Lung (tissue), 12 donors: ENCODE measurements around the gene PRSS12. TPM values are rescaled to one million over a fixed set of nuclear protein-coding genes. Genes with fewer than 3 reads are reported as not detected.

ENCODE experiments used
- ATAC-seq: fragments of 200-7000 bp; cut with Tn5 transposase; one replicate; pipeline ENCODE4 v1.9.1; 2020; ENCODE audit warnings: moderate number of reproducible peaks; ENCODE audit not compliant: insufficient read depth, low FRiP score
- DNase-seq, 3 donors: peaks; one replicate each; pipeline ENCODE4 v3.0.0-alpha.2; 2013 to 2017
- H3K27ac ChIP-seq, 2 donors: one replicate each; pipeline ENCODE4 v1.5.1; 2013; ENCODE audit warnings: mild to moderate bottlenecking in 2 of 2, moderate library complexity in 2 of 2, control low read depth in 1 of 2, inconsistent platforms in 1 of 2, low read depth in 1 of 2, low read length in 1 of 2
- H3K27me3 ChIP-seq, 3 donors: one replicate each; pipeline ENCODE4 v1.5.1; 2013; ENCODE audit warnings: low read length in 2 of 3; ENCODE audit not compliant: control insufficient read depth in 3 of 3, insufficient read depth in 3 of 3
- H3K36me3 ChIP-seq, 4 donors: one replicate each; pipeline ENCODE4 v1.5.1; 2013; ENCODE audit warnings: low read length in 4 of 4, mild to moderate bottlenecking in 1 of 4, moderate library complexity in 1 of 4; ENCODE audit not compliant: control insufficient read depth in 4 of 4, insufficient read depth in 4 of 4
- H3K4me1 ChIP-seq, 5 donors: one replicate each; pipeline ENCODE4 v1.5.1; 2013; ENCODE audit warnings: low read length in 5 of 5, mild to moderate bottlenecking in 2 of 5, moderate library complexity in 1 of 5; ENCODE audit not compliant: control insufficient read depth in 5 of 5, insufficient read depth in 5 of 5
- H3K4me3 ChIP-seq: one replicate; pipeline ENCODE4 v1.5.1; 2013; ENCODE audit warnings: mild to moderate bottlenecking, control low read depth, moderate library complexity
- H3K9ac ChIP-seq, 2 donors: one replicate each; pipeline ENCODE4 v1.5.1; 2013; ENCODE audit warnings: low read length in 2 of 2, control low read depth in 1 of 2; ENCODE audit not compliant: insufficient read depth in 1 of 2
- H3K9me3 ChIP-seq, 4 donors: one replicate each; pipeline ENCODE4 v1.5.1; 2013; ENCODE audit warnings: low read length in 3 of 4, mild to moderate bottlenecking in 1 of 4, moderate library complexity in 1 of 4; ENCODE audit not compliant: control insufficient read depth in 4 of 4, insufficient read depth in 3 of 4
- WGBS, 2 donors: extraction: QIAGEN DNeasy Blood & Tissue Kit; methylation state at CpG; one replicate each; pipeline ENCODE4 v1.1.7; 2013; 5-methylcytosine and 5-hydroxymethylcytosine counted together
- polyA plus RNA-seq, 2 donors: library from polyadenylated mRNA; stranded (reverse); fragments of 200-250 nt; gene quantifications; one replicate each; pipeline ENCODE4 v1.2.1, GENCODE V29; 2013
- total RNA-seq, 2 donors: library from RNA; depleted of rRNA in 1 of 2; stranded (reverse); fragments of >200 nt in 1 of 2; gene quantifications; one replicate each; pipeline ENCODE4 v1.2.1, GENCODE V29; 2014 to 2021
- TF ChIP-seq, protein P1 (sequence below): IDR thresholded peaks from 2 replicates; pipeline ENCODE4 v1.5.1; 2012; ENCODE audit warnings: mild to moderate bottlenecking; ENCODE audit errors: control extremely low read depth, extremely low read depth
- donor health status: control.
- donor health status: control.
- donor health status: Bipolar disorder and iron deficiency.
- donor health status: healthy.
- donor health status: DM: yes; HTN: yes; CAD: no.

Gene PRSS12
- total and polyA plus RNA-seq, 4 donors: 2.9 to 55.0 (median 8.2) TPM

DNA sequence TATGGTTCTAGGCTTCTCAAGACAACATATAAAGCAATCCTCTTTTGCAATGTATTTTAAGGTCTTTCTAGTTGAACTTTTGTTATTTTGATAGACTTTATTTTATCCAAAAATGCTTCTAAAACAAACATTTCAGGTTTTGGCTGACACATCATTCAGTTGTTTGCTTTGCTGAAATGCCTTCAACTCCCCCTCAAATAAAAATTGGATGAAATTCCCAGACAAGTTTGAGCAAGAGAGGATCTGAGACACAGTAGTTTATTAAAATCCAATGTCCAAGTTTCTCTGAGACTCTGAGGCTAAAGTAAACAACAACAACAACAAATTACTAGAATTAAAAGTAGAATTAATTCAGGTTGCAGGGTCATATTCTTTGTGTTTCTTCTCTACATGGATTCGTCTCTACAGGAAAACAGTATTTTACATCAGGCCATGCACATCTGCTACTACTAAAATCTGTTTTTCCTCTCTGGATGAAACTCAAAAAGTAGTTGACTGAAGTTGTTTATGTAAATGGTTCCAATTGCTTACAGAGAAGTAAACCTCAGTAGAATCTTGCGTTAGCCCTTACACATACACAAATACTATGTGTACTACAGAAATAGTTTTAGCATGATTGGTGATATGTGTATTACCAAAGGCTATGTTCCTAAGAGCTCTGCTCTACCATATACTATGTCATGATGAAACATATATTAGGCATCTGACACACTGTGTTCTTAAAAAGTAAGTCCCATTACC lies 64.9 kb downstream of the PRSS12 start:
- H3K4me1 ChIP-seq: peaks cover 0 to 38% (median 7%) of the 10 kb centered on the region in 5 donors
- ATAC-seq: no peak
- peak in 2 of 3 donors; percentile 76 to 82 for DNase-seq

DNA sequence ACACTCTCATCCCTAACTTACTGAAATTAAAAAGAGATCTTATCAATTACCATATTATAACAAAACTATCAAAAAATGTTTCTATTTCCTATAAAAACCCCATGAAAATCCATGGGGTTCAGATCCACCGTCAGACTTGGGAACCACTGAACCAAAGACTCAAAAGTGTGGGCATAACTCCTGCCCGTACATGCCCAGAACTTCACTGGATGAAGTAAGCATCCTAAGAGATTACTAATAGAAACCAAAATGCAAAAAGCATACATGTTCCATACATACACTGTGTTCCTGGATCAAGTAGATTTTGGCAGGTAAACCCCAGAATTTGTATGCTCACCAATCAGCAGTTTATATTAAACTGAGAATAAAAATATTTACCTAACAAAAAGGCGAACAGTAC lies 66.1 kb downstream of the PRSS12 start:
- Histone ChIP-seq H3K9ac (no peak overlapping the region), H3K36me3 (peaks cover 0 to 6% (median 3%) of the 10 kb centered on the region in 4 donors), H3K27me3 (no peaks in the 10 kb centered on the region), H3K4me3 (no peak overlapping the region), H3K27ac (no peak overlapping the region), H3K4me1 (peaks cover 0 to 46% (median 7%) of the 10 kb centered on the region in 5 donors), H3K9me3 (no peaks in the 10 kb centered on the region)
- no peak for DNase-seq
- TF ChIP-seq, protein P1, sequence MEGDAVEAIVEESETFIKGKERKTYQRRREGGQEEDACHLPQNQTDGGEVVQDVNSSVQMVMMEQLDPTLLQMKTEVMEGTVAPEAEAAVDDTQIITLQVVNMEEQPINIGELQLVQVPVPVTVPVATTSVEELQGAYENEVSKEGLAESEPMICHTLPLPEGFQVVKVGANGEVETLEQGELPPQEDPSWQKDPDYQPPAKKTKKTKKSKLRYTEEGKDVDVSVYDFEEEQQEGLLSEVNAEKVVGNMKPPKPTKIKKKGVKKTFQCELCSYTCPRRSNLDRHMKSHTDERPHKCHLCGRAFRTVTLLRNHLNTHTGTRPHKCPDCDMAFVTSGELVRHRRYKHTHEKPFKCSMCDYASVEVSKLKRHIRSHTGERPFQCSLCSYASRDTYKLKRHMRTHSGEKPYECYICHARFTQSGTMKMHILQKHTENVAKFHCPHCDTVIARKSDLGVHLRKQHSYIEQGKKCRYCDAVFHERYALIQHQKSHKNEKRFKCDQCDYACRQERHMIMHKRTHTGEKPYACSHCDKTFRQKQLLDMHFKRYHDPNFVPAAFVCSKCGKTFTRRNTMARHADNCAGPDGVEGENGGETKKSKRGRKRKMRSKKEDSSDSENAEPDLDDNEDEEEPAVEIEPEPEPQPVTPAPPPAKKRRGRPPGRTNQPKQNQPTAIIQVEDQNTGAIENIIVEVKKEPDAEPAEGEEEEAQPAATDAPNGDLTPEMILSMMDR: no peak
- ATAC-seq: no peak
- WGBS, 2 donors: 93 to 96% methylated on average over 3 of the region's 3 CpGs

More for the DNA sequence above, 64.9 kb downstream of the PRSS12 start:
- no peak overlapping the region for H3K9ac ChIP-seq
- H3K9me3 ChIP-seq: no peaks in the 10 kb centered on the region
- H3K4me3 ChIP-seq: no peak overlapping the region
- H3K27ac ChIP-seq: no peak overlapping the region
- peaks cover 0 to 2% (median 0%) of the 10 kb centered on the region in 4 donors for H3K36me3 ChIP-seq
- TF ChIP-seq, protein P1: no peak
- WGBS, 2 donors: 72 to 76% methylated on average over 2 of the region's 2 CpGs
- H3K27me3 ChIP-seq: no peaks in the 10 kb centered on the region

DNA sequence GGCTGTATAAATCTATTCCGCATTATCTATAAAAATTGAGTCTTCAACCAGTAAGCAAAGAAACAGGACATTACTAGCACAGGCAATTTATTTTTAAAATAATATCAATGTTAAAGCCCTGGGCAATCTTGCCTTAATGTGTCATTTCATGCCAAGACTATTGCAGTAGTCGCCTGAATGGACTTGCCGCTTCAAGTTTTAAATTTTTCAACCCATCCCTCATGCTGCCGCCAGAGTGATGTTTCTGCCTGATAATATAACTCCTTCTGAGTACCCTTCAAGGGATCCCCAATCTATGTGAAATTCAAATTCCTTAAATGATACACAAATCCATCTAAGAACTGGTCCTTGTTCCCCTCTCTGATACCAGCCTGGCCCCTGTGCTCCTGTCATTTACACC lies 66.9 kb downstream of the PRSS12 start:
- DNase-seq (no peak), ATAC-seq (no peak)
- Histone ChIP-seq H3K4me3 (no peak overlapping the region), H3K27ac (no peak overlapping the region), H3K27me3 (no peaks in the 10 kb centered on the region), H3K9ac (no peak overlapping the region), H3K9me3 (no peaks in the 10 kb centered on the region), H3K36me3 (peaks cover 0 to 8% (median 3%) of the 10 kb centered on the region in 4 donors), H3K4me1 (peaks cover 0 to 50% (median 7%) of the 10 kb centered on the region in 5 donors)
- TF ChIP-seq, protein P1: no peak
- 94% methylated on average over 4 of the region's 4 CpGs for WGBS, 2 donors
